ENCODE measurements around the gene NKX2-3. TPM values are rescaled to one million over a fixed set of nuclear protein-coding genes. Genes with fewer than 3 reads are reported as not detected.
A peak's percentile ranks its signal among the peaks of the same experiment; 100 is the strongest.

The NKX2-3 gene
- total and polyA plus RNA-seq, 2 of the 8 experiments (the other 6 are each of a cell fraction or from before 2014, with no cell fraction given) = not detected

GRCh38 chr10:99534939-99535763, 2.4 kb downstream of the NKX2-3 start (continued):
- TF ChIP-seq CTCF (IDR thresholded peaks at IDR 0.05; ENCODE audit: control extremely low read depth in 1 of 3, insufficient read depth in 1 of 3, low read depth in 1 of 3, low read length in 3 of 3) = no peak
- no peak for TF ChIP-seq HDAC6 (IDR thresholded peaks at IDR 0.05; ENCODE audit: low read depth, low read length)
- peak in 1 of 2 experiments; percentile 38; a peak in 1 of 3 replicates for TF ChIP-seq EP300 (IDR thresholded peaks at IDR 0.05; ENCODE audit: borderline replicate concordance in 1 of 2, low read depth in 2 of 2, low read length in 2 of 2)
- TF ChIP-seq CREB1 (IDR thresholded peaks at IDR 0.05) = no peak
- peak; percentile 45; the same call in 1 of the 2 replicates for TF ChIP-seq MAX (IDR thresholded peaks at IDR 0.05)
- TF ChIP-seq SIRT6 (IDR thresholded peaks at IDR 0.05; ENCODE audit: low read length) = no peak
- TF ChIP-seq JUN (IDR thresholded peaks at IDR 0.05; ENCODE audit: low read depth, low read length) = no peak
- no peak for TF ChIP-seq TAF7 (optimal IDR thresholded peaks at IDR 0.05; ENCODE audit: borderline replicate concordance, low read depth, low read length)
- no peak for TF ChIP-seq KDM4A (IDR thresholded peaks at IDR 0.05; ENCODE audit: low read depth, low read length, severe bottlenecking)
